ENCODE data around the gene CCDC195. TPM values are rescaled to one million over a fixed set of nuclear protein-coding genes. Genes with fewer than 3 reads are reported as not detected.
"Not testable (repeated sequence)": the region's sequence is repeated elsewhere in the genome, so short reads cannot be mapped to it uniquely, and the experiment has no call there.

Gene CCDC195
- total and polyA plus RNA-seq, 7 donors: 1.5 TPM; not detected in 6

- H3K27me3 ChIP-seq (ENCODE audit: insufficient read depth in 3 of 3, low read length in 2 of 3): peaks cover 0 to 1% (median 0%) of the 10 kb centered on the region in 3 donors
These were observed 46.7 kb downstream of the CCDC195 start for GRCh38 chr2:224669449-224669848.

GRCh38 chr2:224668123-224668909 lies 47.8 kb downstream of the CCDC195 start:
- 84 to 91% (median 86%) methylated on average over 12 of the region's 12 CpGs for WGBS, 3 donors
- Histone ChIP-seq H3K9me3 (no peaks in the 10 kb centered on the region), H3K27me3 (ENCODE audit: insufficient read depth in 3 of 3, low read length in 2 of 3) (no peaks in the 10 kb centered on the region), H3K27ac (no peak overlapping the region), H3K4me3 (no peak overlapping the region), H3K36me3 (ENCODE audit: insufficient read depth in 1 of 2, low read depth in 1 of 2) (no peaks in the 10 kb centered on the region), H3K4me1 (no peaks in the 10 kb centered on the region)
- TF ChIP-seq, protein P1, sequence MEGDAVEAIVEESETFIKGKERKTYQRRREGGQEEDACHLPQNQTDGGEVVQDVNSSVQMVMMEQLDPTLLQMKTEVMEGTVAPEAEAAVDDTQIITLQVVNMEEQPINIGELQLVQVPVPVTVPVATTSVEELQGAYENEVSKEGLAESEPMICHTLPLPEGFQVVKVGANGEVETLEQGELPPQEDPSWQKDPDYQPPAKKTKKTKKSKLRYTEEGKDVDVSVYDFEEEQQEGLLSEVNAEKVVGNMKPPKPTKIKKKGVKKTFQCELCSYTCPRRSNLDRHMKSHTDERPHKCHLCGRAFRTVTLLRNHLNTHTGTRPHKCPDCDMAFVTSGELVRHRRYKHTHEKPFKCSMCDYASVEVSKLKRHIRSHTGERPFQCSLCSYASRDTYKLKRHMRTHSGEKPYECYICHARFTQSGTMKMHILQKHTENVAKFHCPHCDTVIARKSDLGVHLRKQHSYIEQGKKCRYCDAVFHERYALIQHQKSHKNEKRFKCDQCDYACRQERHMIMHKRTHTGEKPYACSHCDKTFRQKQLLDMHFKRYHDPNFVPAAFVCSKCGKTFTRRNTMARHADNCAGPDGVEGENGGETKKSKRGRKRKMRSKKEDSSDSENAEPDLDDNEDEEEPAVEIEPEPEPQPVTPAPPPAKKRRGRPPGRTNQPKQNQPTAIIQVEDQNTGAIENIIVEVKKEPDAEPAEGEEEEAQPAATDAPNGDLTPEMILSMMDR (IDR thresholded peaks at IDR 0.05): no peak
- DNase-seq (no peak), ATAC-seq (no peak)
- intact Hi-C loops (cut with DNase I): no loop called here

More at GRCh38 chr2:224669449-224669848, 46.7 kb downstream of the CCDC195 start:
- H3K4me1 ChIP-seq: no peaks in the 10 kb centered on the region
- intact Hi-C loops (cut with DNase I): no loop called here
- DNase-seq: no peak
- WGBS, 3 donors: 81 to 96% (median 87%) methylated on average over 1 of the region's 1 CpG
- no peak overlapping the region for H3K4me3 ChIP-seq
- H3K36me3 ChIP-seq (ENCODE audit: insufficient read depth in 1 of 2, low read depth in 1 of 2): no peaks in the 10 kb centered on the region
- TF ChIP-seq, protein P1 (IDR thresholded peaks at IDR 0.05): no peak
- ATAC-seq: no peak
- H3K9me3 ChIP-seq: no peaks in the 10 kb centered on the region
- H3K27ac ChIP-seq: no peak overlapping the region

GRCh38 chr2:224666951-224667553 lies 49.1 kb downstream of the CCDC195 start:
- H3K9me3 ChIP-seq: no peaks in the 10 kb centered on the region
- DNase-seq (no peak), ATAC-seq (no peak)
- intact Hi-C loops (cut with DNase I): no loop called here
- H3K27me3 ChIP-seq (ENCODE audit: insufficient read depth in 3 of 3, low read length in 2 of 3): no peaks in the 10 kb centered on the region
- no peak overlapping the region for H3K27ac ChIP-seq
- H3K4me1 ChIP-seq: no peaks in the 10 kb centered on the region
- no peak overlapping the region for H3K4me3 ChIP-seq
- no peaks in the 10 kb centered on the region for H3K36me3 ChIP-seq (ENCODE audit: insufficient read depth in 1 of 2, low read depth in 1 of 2)
- TF ChIP-seq, protein P1 (IDR thresholded peaks at IDR 0.05): no peak
- WGBS, 3 donors: 64 to 72% (median 65%) methylated on average over 2 of the region's 2 CpGs

DNA sequence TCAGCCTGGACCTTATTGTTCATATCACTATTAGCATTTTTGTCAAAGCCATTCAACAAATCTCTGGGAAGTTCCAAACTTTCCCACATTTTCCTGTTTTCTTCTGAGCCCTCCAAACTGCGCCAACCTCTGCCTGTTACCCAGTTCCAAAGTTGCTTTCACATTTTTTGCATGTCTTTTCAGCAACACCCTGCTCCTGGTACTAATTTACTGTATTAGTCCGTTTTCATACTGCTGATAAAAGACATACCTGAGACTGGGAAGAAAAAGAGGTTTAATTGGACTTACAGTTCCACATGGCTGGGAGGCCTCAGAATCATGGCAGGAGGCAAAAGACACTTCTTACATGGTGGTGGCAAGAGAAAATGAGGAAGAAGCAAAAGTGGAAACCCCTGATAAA lies 52.8 kb downstream of the CCDC195 start:
- DNase-seq; intact Hi-C loops (cut with DNase I); H3K27me3 ChIP-seq (ENCODE audit: insufficient read depth in 3 of 3, low read length in 2 of 3); H3K27ac ChIP-seq; H3K9me3 ChIP-seq; H3K4me3 ChIP-seq; H3K4me1 ChIP-seq; H3K36me3 ChIP-seq (ENCODE audit: insufficient read depth in 1 of 2, low read depth in 1 of 2); ATAC-seq: not testable (repeated sequence)
- WGBS, 3 donors: 82 to 84% (median 83%) methylated on average over 2 of the region's 2 CpGs

DNA sequence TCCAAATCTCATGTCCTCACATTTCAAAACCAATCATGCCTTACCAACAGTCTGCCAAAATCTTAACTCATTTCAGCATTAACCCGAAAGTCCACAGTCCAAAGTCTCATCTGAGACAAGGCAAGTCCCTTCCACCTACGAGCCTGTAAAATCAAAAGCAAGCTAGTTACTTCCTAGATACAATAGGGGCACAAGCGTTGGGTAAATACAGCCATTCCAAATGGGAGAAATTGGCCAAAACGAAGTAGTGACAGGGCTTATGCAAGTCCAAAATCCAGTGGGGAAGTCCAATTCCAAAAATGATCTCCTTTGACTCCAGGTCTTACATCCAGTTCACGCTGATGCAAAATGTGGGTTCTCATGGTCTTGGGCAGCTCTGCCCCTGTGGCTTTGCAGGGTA lies 54.5 kb downstream of the CCDC195 start:
- H3K9me3 ChIP-seq; DNase-seq; intact Hi-C loops (cut with DNase I); H3K4me1 ChIP-seq; H3K36me3 ChIP-seq (ENCODE audit: insufficient read depth in 1 of 2, low read depth in 1 of 2); H3K27ac ChIP-seq; ATAC-seq; H3K4me3 ChIP-seq; H3K27me3 ChIP-seq (ENCODE audit: insufficient read depth in 3 of 3, low read length in 2 of 3): not testable (repeated sequence)
- whole genome bisulfite sequencing, 3 donors: 89 to 95% (median 91%) methylated on average over 5 of the region's 5 CpGs

Measured in psoas muscle (tissue), 8 donors.